ENCODE data around the gene FBXO8.

Gene FBXO8

DNA sequence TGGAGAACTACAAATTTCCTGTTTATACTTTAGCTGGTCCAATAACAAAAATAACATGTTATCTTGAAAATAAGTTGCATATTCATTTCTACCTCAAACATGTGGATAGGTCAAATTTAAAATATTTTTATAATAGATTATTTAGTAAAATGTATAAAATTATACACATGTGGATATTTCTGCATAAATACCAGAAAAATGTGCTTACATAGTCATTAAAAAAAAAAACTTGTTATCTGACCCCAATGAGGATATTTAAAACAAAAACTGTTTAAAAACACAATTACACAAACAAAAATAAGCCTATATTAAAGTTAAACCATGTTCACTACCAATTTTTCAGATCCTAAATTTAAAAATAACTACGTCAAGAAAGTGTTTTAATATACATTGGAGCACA, 28.1 kb downstream of the FBXO8 start:
- H3K36me3 ChIP-seq (ENCODE audit: control insufficient read depth in 5 of 5, insufficient read depth in 5 of 5, low read length in 5 of 5) = peaks cover 6 to 20% (median 10%) of the 10 kb centered on the region in 5 donors
- H3K9ac ChIP-seq (ENCODE audit: low read length in 5 of 5) = no peak overlapping the region
- no peak overlapping the region for H3K4me3 ChIP-seq (ENCODE audit: low read depth in 1 of 5, low read length in 5 of 5)
- H3K4me1 ChIP-seq (ENCODE audit: control insufficient read depth in 5 of 5, insufficient read depth in 5 of 5, low read length in 5 of 5) = peaks cover 0 to 9% (median 3%) of the 10 kb centered on the region in 5 donors
- no peak overlapping the region for H3K27ac ChIP-seq (ENCODE audit: low read depth, low read length)
- no peaks in the 10 kb centered on the region for H3K9me3 ChIP-seq (ENCODE audit: control insufficient read depth in 5 of 5, low read length in 5 of 5)
- no peaks in the 10 kb centered on the region for H3K27me3 ChIP-seq (ENCODE audit: control insufficient read depth in 5 of 5, insufficient read depth in 4 of 5, low read length in 5 of 5)

- Histone ChIP-seq H3K9ac (ENCODE audit: low read length in 5 of 5) (no peak overlapping the region), H3K27me3 (ENCODE audit: control insufficient read depth in 5 of 5, insufficient read depth in 4 of 5, low read length in 5 of 5) (no peaks in the 10 kb centered on the region), H3K36me3 (ENCODE audit: control insufficient read depth in 5 of 5, insufficient read depth in 5 of 5, low read length in 5 of 5) (peaks cover 6 to 23% (median 10%) of the 10 kb centered on the region in 5 donors), H3K4me1 (ENCODE audit: control insufficient read depth in 5 of 5, insufficient read depth in 5 of 5, low read length in 5 of 5) (peaks cover 0 to 4% (median 2%) of the 10 kb centered on the region in 5 donors), H3K9me3 (ENCODE audit: control insufficient read depth in 5 of 5, low read length in 5 of 5) (no peaks in the 10 kb centered on the region), H3K27ac (ENCODE audit: low read depth, low read length) (no peak overlapping the region), H3K4me3 (ENCODE audit: low read depth in 1 of 5, low read length in 5 of 5) (no peak overlapping the region)
Observed at GRCh38 chr4:174254613-174255012, 28.9 kb downstream of the FBXO8 start.

GRCh38 chr4:174252412-174252811, 31.1 kb downstream of the FBXO8 start:
- peaks cover 3 to 20% (median 7%) of the 10 kb centered on the region in 5 donors for H3K36me3 ChIP-seq (ENCODE audit: control insufficient read depth in 5 of 5, insufficient read depth in 5 of 5, low read length in 5 of 5)
- no peaks in the 10 kb centered on the region for H3K9me3 ChIP-seq (ENCODE audit: control insufficient read depth in 5 of 5, low read length in 5 of 5)
- no peaks in the 10 kb centered on the region for H3K27me3 ChIP-seq (ENCODE audit: control insufficient read depth in 5 of 5, insufficient read depth in 4 of 5, low read length in 5 of 5)
- H3K4me1 ChIP-seq (ENCODE audit: control insufficient read depth in 5 of 5, insufficient read depth in 5 of 5, low read length in 5 of 5) = peaks cover 0 to 4% (median 2%) of the 10 kb centered on the region in 5 donors
- H3K9ac ChIP-seq (ENCODE audit: low read length in 5 of 5) = no peak overlapping the region
- no peak overlapping the region for H3K27ac ChIP-seq (ENCODE audit: low read depth, low read length)
- H3K4me3 ChIP-seq (ENCODE audit: low read depth in 1 of 5, low read length in 5 of 5) = no peak overlapping the region

DNA sequence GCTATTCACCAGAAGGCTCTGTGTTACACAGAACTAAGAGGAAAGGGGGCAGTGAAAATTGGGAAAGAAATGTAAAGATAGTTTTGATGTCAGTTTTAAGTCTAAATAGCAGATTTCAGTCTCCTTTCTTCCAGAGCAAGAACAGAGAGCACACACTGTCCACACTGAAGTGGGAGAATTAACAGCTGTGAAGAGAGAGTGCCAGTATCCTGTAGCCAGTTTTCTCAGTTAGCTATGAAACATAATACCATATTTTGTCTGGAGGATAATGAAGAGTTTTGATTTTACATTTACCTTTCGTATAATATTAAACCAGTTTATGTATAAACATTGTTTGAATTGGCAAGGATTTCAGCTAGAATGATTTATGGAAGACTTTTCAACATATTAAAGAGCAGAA, 35.1 kb downstream of the FBXO8 start:
- Histone ChIP-seq H3K9ac (ENCODE audit: low read length in 5 of 5) (no peak overlapping the region), H3K4me3 (ENCODE audit: low read depth in 1 of 5, low read length in 5 of 5) (no peak overlapping the region), H3K27me3 (ENCODE audit: control insufficient read depth in 5 of 5, insufficient read depth in 4 of 5, low read length in 5 of 5) (no peaks in the 10 kb centered on the region), H3K9me3 (ENCODE audit: control insufficient read depth in 5 of 5, low read length in 5 of 5) (no peaks in the 10 kb centered on the region), H3K27ac (ENCODE audit: low read depth, low read length) (no peak overlapping the region), H3K36me3 (ENCODE audit: control insufficient read depth in 5 of 5, insufficient read depth in 5 of 5, low read length in 5 of 5) (peaks cover 0 to 15% (median 3%) of the 10 kb centered on the region in 5 donors), H3K4me1 (ENCODE audit: control insufficient read depth in 5 of 5, insufficient read depth in 5 of 5, low read length in 5 of 5) (no peaks in the 10 kb centered on the region)

GRCh38 chr4:174245714-174246113, 37.8 kb downstream of the FBXO8 start:
- no peaks in the 10 kb centered on the region for H3K27me3 ChIP-seq (ENCODE audit: control insufficient read depth in 5 of 5, insufficient read depth in 4 of 5, low read length in 5 of 5)
- no peak overlapping the region for H3K27ac ChIP-seq (ENCODE audit: low read depth, low read length)
- H3K36me3 ChIP-seq (ENCODE audit: control insufficient read depth in 5 of 5, insufficient read depth in 5 of 5, low read length in 5 of 5) = peaks cover 0 to 10% (median 0%) of the 10 kb centered on the region in 5 donors
- no peak overlapping the region for H3K4me3 ChIP-seq (ENCODE audit: low read depth in 1 of 5, low read length in 5 of 5)
- H3K9ac ChIP-seq (ENCODE audit: low read length in 5 of 5) = no peak overlapping the region
- H3K4me1 ChIP-seq (ENCODE audit: control insufficient read depth in 5 of 5, insufficient read depth in 5 of 5, low read length in 5 of 5) = no peaks in the 10 kb centered on the region
- no peaks in the 10 kb centered on the region for H3K9me3 ChIP-seq (ENCODE audit: control insufficient read depth in 5 of 5, low read length in 5 of 5)

DNA sequence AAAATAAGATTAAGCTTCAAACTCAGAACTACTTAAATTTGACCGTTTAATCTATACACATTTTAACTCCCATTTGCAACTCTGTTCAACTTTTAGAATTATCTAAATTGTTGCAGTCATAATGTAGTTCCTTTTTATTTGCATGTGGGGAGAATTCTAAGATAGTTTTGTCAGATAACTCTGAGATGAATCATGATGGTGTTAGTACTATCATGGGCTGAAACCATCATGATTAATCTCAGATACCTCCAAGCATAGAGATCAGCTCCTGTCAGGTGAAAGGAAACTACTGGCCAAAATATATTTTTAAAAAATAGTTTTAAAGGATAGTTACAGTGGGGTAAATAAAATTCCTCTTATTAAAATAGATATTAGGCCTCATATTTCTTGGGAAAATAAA, 39.0 kb downstream of the FBXO8 start:
- Histone ChIP-seq H3K9me3 (ENCODE audit: control insufficient read depth in 5 of 5, low read length in 5 of 5) (no peaks in the 10 kb centered on the region), H3K4me3 (ENCODE audit: low read depth in 1 of 5, low read length in 5 of 5) (no peak overlapping the region), H3K36me3 (ENCODE audit: control insufficient read depth in 5 of 5, insufficient read depth in 5 of 5, low read length in 5 of 5) (peaks cover 0 to 9% (median 0%) of the 10 kb centered on the region in 5 donors)

GRCh38 chr4:174241162-174241561, 42.3 kb downstream of the FBXO8 start:
- no peaks in the 10 kb centered on the region for H3K9me3 ChIP-seq (ENCODE audit: control insufficient read depth in 5 of 5, low read length in 5 of 5)
- peaks cover 0 to 5% (median 0%) of the 10 kb centered on the region in 5 donors for H3K4me1 ChIP-seq (ENCODE audit: control insufficient read depth in 5 of 5, insufficient read depth in 5 of 5, low read length in 5 of 5)
- no peak overlapping the region for H3K4me3 ChIP-seq (ENCODE audit: low read depth in 1 of 5, low read length in 5 of 5)
- peaks cover 3 to 20% (median 8%) of the 10 kb centered on the region in 5 donors for H3K36me3 ChIP-seq (ENCODE audit: control insufficient read depth in 5 of 5, insufficient read depth in 5 of 5, low read length in 5 of 5)
- no peak overlapping the region for H3K9ac ChIP-seq (ENCODE audit: low read length in 5 of 5)
- no peaks in the 10 kb centered on the region for H3K27me3 ChIP-seq (ENCODE audit: control insufficient read depth in 5 of 5, insufficient read depth in 4 of 5, low read length in 5 of 5)
- no peak overlapping the region for H3K27ac ChIP-seq (ENCODE audit: low read depth, low read length)

More for the DNA sequence above, 39.0 kb downstream of the FBXO8 start:
- H3K4me1 ChIP-seq (ENCODE audit: control insufficient read depth in 5 of 5, insufficient read depth in 5 of 5, low read length in 5 of 5) = no peaks in the 10 kb centered on the region
- H3K27me3 ChIP-seq (ENCODE audit: control insufficient read depth in 5 of 5, insufficient read depth in 4 of 5, low read length in 5 of 5) = no peaks in the 10 kb centered on the region
- no peak overlapping the region for H3K9ac ChIP-seq (ENCODE audit: low read length in 5 of 5)
- H3K27ac ChIP-seq (ENCODE audit: low read depth, low read length) = no peak overlapping the region

DNA sequence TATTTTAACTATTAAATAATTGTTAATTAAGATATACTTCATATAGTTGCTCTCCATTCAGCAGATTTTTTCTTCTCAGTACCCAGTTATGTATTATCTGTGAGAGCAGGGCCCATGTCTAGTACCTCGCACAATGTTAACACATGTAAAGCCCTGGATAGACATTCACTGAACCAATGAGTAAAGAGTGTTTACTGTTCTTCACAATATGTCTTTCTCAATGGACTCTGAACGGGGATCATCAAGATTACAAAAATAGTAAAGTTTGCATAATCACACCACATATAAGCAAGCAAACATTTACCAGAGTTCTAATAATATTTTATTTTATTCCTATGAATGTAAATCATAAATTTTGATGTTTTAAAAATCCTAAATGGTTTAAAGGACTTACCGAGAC, 47.1 kb downstream of the FBXO8 start:
- H3K9me3 ChIP-seq (ENCODE audit: control insufficient read depth in 5 of 5, low read length in 5 of 5) = no peaks in the 10 kb centered on the region
- no peak overlapping the region for H3K4me3 ChIP-seq (ENCODE audit: low read depth in 1 of 5, low read length in 5 of 5)
- H3K36me3 ChIP-seq (ENCODE audit: control insufficient read depth in 5 of 5, insufficient read depth in 5 of 5, low read length in 5 of 5) = peaks cover 6 to 18% (median 11%) of the 10 kb centered on the region in 5 donors
- peaks cover 0 to 5% (median 0%) of the 10 kb centered on the region in 5 donors for H3K4me1 ChIP-seq (ENCODE audit: control insufficient read depth in 5 of 5, insufficient read depth in 5 of 5, low read length in 5 of 5)
- H3K27ac ChIP-seq (ENCODE audit: low read depth, low read length) = no peak overlapping the region
- no peaks in the 10 kb centered on the region for H3K27me3 ChIP-seq (ENCODE audit: control insufficient read depth in 5 of 5, insufficient read depth in 4 of 5, low read length in 5 of 5)
- no peak overlapping the region for H3K9ac ChIP-seq (ENCODE audit: low read length in 5 of 5)

- peaks cover 0 to 3% (median 0%) of the 10 kb centered on the region in 5 donors for H3K36me3 ChIP-seq (ENCODE audit: control insufficient read depth in 5 of 5, insufficient read depth in 5 of 5, low read length in 5 of 5)
- H3K27ac ChIP-seq (ENCODE audit: low read depth, low read length) = no peak overlapping the region
- no peak overlapping the region for H3K4me3 ChIP-seq (ENCODE audit: low read depth in 1 of 5, low read length in 5 of 5)
- H3K4me1 ChIP-seq (ENCODE audit: control insufficient read depth in 5 of 5, insufficient read depth in 5 of 5, low read length in 5 of 5) = no peaks in the 10 kb centered on the region
- H3K9me3 ChIP-seq (ENCODE audit: control insufficient read depth in 5 of 5, low read length in 5 of 5) = no peaks in the 10 kb centered on the region
- H3K27me3 ChIP-seq (ENCODE audit: control insufficient read depth in 5 of 5, insufficient read depth in 4 of 5, low read length in 5 of 5) = no peaks in the 10 kb centered on the region
- no peak overlapping the region for H3K9ac ChIP-seq (ENCODE audit: low read length in 5 of 5)
Observed at GRCh38 chr4:174230680-174231079, 52.8 kb downstream of the FBXO8 start.

DNA sequence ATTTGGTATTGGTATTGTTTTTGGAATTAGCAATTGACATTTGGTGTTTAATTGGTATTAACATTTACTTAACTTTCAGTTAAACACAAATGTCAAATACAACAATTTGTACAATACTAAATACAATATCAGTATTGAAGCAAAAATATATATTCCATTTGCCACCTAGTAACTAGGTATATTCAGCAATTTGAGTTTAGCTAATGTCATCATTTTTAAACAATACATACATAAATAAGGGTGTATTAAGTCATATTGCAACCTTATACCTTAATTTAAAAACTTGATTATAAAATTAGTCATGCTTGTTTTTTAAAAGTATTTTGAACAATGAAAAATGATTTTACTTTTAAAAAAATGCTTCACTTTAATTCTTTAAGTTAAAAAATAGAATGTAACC, 53.3 kb downstream of the FBXO8 start:
- Histone ChIP-seq H3K4me1 (ENCODE audit: control insufficient read depth in 5 of 5, insufficient read depth in 5 of 5, low read length in 5 of 5) (no peaks in the 10 kb centered on the region), H3K9me3 (ENCODE audit: control insufficient read depth in 5 of 5, low read length in 5 of 5) (no peaks in the 10 kb centered on the region), H3K27ac (ENCODE audit: low read depth, low read length) (no peak overlapping the region), H3K27me3 (ENCODE audit: control insufficient read depth in 5 of 5, insufficient read depth in 4 of 5, low read length in 5 of 5) (no peaks in the 10 kb centered on the region), H3K36me3 (ENCODE audit: control insufficient read depth in 5 of 5, insufficient read depth in 5 of 5, low read length in 5 of 5) (peaks cover 0 to 3% (median 0%) of the 10 kb centered on the region in 5 donors), H3K9ac (ENCODE audit: low read length in 5 of 5) (no peak overlapping the region), H3K4me3 (ENCODE audit: low read depth in 1 of 5, low read length in 5 of 5) (no peak overlapping the region)

DNA sequence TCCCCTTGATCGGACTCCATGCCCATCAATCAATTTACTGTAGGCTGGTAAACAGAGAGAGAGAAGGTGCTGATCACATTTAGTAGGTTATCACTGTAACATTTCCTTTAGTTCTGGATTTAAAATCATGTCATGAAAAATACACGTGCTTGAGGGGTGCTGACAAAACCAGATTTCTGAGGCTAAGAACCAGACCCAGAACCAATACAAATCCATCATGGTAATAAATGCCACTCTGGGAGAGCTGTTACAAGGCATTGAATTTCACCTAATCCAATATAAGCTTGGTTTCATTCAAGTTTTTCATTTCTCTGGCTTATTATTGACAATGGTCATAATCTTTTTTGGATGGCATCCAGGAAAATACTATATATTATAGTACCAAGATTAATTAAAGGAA, 54.5 kb downstream of the FBXO8 start:
- no peaks in the 10 kb centered on the region for H3K4me1 ChIP-seq (ENCODE audit: control insufficient read depth in 5 of 5, insufficient read depth in 5 of 5, low read length in 5 of 5)
- H3K36me3 ChIP-seq (ENCODE audit: control insufficient read depth in 5 of 5, insufficient read depth in 5 of 5, low read length in 5 of 5) = no peaks in the 10 kb centered on the region
- H3K4me3 ChIP-seq (ENCODE audit: low read depth in 1 of 5, low read length in 5 of 5) = no peak overlapping the region
- no peaks in the 10 kb centered on the region for H3K9me3 ChIP-seq (ENCODE audit: control insufficient read depth in 5 of 5, low read length in 5 of 5)
- no peak overlapping the region for H3K9ac ChIP-seq (ENCODE audit: low read length in 5 of 5)
- peaks cover 0 to under 1% (median 0%) of the 10 kb centered on the region in 5 donors for H3K27me3 ChIP-seq (ENCODE audit: control insufficient read depth in 5 of 5, insufficient read depth in 4 of 5, low read length in 5 of 5)
- H3K27ac ChIP-seq (ENCODE audit: low read depth, low read length) = no peak overlapping the region

Measured in subcutaneous abdominal adipose tissue (tissue), 5 donors.